ENCODE results near the gene KIAA1671.

Gene KIAA1671

DNA sequence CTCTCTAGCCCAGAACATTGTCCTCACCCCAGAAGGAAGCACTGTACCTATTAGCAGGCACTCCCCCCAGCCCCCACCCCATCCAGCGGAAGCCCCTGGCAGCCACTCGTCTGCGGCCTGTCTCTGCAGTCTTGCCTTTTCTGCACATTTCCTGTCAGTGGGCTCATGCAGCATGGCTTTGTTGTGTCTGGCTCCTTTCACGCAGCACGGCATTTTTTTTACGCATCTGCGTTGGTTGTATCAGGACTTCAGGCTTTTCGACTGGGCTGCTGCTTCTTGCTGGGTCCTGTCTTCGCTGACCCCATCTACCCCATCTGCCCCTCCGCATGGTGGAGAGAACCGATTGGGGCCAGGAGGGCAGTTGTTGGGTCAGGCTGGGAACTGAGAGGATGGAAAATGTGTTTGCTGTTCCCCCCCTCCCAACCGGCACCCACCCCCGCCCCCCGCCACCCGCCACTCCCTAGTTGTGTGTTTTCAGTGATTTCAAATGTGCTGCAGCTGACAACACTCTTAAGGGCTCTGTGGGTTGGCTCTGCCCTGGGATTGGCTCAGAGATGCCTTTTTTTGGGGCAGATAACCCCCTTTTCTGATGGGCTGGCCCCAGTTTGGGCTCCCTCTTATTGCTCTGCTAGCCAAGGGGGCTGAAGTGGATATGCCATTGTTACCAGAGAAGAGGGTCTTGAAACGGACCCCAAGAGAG, 110.0 kb downstream of the KIAA1671 start:
- DNase-seq = peak; percentile 71
- Mint-ChIP-seq H3K36me3 (ENCODE audit: low read depth) (no peaks in the 10 kb centered on the region), H3K9me3 (no peaks in the 10 kb centered on the region), H3K27ac (peak overlapping the region; percentile 96), H3K27me3 (no peaks in the 10 kb centered on the region), H3K4me3 (peak overlapping the region; percentile 63), H3K4me1 (ENCODE audit: low read depth) (peaks cover 88% of the 10 kb centered on the region)

DNA sequence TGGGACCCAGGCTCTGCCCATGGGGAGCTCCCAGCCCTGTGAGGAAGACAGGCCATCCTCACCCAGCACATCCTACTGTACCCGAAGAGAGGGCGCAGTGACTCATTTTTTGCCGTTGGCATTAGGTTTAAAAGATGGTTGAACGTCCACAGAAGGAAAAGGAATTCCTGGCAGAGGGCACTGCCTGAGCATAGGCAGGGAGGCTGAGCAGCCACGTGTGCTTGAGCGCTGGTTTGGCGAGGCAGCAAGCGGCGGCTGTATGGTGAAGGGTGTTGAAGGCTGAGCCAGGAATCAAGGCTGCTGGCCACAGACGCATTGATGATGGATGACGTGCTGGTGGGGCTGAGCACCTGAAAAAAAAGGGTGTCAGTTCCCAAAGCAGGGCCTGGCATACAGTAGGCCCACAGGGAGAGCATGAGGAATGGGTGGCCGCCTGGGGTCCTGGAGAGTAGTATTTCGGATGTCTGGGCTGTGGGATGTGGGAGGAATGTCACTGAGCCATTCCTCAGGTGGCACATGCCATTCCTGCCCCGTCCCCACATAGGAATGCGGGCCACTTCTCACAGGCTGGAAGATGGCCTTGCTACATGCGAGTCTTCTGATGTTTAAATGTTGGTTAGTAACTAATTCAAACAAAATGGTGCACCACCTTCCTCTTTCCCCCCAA, 112.5 kb downstream of the KIAA1671 start:
- Mint-ChIP-seq H3K27me3 (no peaks in the 10 kb centered on the region), H3K4me3 (no peak overlapping the region), H3K9me3 (no peaks in the 10 kb centered on the region), H3K27ac (peak overlapping the region; percentile 17), H3K36me3 (ENCODE audit: low read depth) (no peaks in the 10 kb centered on the region), H3K4me1 (ENCODE audit: low read depth) (peaks cover 92% of the 10 kb centered on the region)
- DNase-seq = no peak

DNA sequence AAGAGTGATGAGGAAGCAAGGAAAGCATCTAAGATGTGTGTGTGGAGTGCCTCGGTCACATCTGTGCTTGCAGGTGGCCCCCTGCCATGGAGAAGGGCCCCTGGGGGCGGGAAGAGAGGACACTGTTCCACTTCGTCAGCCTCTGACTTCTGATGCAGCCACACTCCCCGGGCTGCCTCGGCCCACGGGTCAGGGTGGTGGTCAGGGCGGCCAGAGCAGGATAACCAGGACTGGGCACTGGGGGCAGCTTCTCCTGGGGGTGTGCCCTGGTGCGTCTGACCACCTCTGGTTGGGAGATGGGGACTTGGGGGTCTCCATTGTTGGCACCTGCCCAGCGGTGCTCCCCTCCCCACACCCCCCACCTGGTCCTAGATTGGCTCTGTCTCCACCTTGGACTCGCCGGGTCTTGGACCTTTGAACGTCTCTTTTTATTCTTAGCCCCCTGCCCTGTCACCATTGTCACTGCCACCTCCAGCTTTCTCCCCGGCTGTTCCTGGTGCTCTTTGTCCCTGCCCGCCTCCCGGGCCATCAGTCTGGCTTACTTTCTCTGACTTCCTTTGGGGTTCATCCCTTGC, 114.4 kb downstream of the KIAA1671 start:
- H3K27me3 Mint-ChIP-seq = no peaks in the 10 kb centered on the region
- peak overlapping the region; percentile 88 for H3K27ac Mint-ChIP-seq
- no peak for DNase-seq
- H3K36me3 Mint-ChIP-seq (ENCODE audit: low read depth) = no peaks in the 10 kb centered on the region
- peaks cover 92% of the 10 kb centered on the region for H3K4me1 Mint-ChIP-seq (ENCODE audit: low read depth)
- H3K9me3 Mint-ChIP-seq = no peaks in the 10 kb centered on the region
- H3K4me3 Mint-ChIP-seq = no peak overlapping the region

DNA sequence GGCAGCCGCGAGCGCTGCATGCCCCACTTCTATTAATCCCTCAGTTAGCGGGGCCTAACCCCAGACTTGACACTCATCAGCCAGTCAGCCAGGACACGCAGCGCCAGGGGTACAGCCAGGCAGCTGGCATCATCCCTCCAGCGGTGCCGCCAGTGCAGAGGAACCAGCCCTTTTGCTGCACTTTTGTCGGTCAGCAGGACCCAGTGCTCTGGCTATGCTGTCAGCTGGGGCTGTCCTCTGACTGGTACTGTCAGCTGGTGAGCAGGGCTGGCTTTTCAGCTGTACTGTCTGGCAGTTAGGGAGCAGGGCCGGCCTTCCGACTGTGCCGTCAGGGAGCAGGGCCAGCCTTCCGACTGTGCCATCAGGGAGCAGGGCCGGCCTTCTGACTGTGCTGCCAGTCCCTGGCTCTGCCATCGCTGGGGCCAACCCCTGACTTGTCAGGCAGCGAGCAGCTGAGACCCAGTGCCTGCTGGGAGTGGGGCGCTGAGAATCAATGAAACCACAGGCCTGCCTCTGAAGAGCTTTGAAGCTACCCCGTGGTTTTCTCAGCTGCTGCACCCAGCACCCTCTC, 115.4 kb downstream of the KIAA1671 start:
- H3K27me3 Mint-ChIP-seq = no peaks in the 10 kb centered on the region
- peak overlapping the region; percentile 81 for H3K4me3 Mint-ChIP-seq
- peaks cover 92% of the 10 kb centered on the region for H3K4me1 Mint-ChIP-seq (ENCODE audit: low read depth)
- no peaks in the 10 kb centered on the region for H3K36me3 Mint-ChIP-seq (ENCODE audit: low read depth)
- DNase-seq = peak; percentile 80
- no peaks in the 10 kb centered on the region for H3K9me3 Mint-ChIP-seq
- H3K27ac Mint-ChIP-seq = peak overlapping the region; percentile 88

DNA sequence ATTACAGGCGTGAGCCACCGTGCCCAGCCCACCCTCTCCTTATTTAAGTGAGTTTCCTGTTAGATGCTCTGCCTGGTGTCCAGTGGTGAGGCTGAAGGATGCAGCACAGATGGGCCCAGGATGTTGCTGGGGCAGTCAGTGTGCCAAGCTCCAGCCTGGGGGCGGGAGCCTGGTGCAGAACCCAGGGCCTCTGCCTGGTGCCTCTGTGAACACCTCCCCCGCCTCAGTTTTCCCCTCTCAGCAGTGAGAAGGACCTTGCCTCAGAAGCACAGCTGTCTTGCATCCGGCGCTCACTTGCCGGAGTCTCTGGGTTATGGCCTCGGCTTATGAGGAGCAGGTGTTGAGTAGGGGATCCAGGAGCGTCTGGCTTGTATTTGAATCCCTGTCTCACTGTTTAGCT, 116.2 kb downstream of the KIAA1671 start:
- Mint-ChIP-seq H3K4me1 (ENCODE audit: low read depth) (peaks cover 90% of the 10 kb centered on the region), H3K9me3 (no peaks in the 10 kb centered on the region)

DNA sequence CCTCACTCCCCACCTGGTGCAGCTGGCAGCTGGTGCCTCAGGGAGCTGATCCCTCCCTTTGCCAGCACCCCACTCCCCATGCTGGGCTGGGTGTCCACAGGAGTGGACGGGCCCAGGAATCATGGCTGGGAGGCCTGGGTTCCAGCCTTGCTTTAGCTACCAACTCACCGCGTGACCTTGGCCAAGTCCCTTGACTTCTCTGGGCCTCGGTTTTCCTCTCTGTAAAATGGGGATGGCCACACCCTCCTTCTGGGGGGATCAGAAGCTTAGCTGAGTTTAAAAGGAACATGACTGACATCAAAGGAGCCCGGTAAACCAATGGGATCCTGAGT, 116.9 kb downstream of the KIAA1671 start:
- H3K27me3 Mint-ChIP-seq = no peaks in the 10 kb centered on the region
- H3K4me3 Mint-ChIP-seq = peak overlapping the region; percentile 81
- H3K9me3 Mint-ChIP-seq = no peaks in the 10 kb centered on the region
- H3K4me1 Mint-ChIP-seq (ENCODE audit: low read depth) = peaks cover 88% of the 10 kb centered on the region
- H3K27ac Mint-ChIP-seq = peak overlapping the region; percentile 88
- no peaks in the 10 kb centered on the region for H3K36me3 Mint-ChIP-seq (ENCODE audit: low read depth)
- DNase-seq = no peak

More for the DNA sequence above, 116.2 kb downstream of the KIAA1671 start:
- DNase-seq = peak; percentile 58
- Mint-ChIP-seq H3K27ac (peak overlapping the region; percentile 88), H3K4me3 (peak overlapping the region; percentile 81), H3K27me3 (no peaks in the 10 kb centered on the region), H3K36me3 (ENCODE audit: low read depth) (no peaks in the 10 kb centered on the region)

DNA sequence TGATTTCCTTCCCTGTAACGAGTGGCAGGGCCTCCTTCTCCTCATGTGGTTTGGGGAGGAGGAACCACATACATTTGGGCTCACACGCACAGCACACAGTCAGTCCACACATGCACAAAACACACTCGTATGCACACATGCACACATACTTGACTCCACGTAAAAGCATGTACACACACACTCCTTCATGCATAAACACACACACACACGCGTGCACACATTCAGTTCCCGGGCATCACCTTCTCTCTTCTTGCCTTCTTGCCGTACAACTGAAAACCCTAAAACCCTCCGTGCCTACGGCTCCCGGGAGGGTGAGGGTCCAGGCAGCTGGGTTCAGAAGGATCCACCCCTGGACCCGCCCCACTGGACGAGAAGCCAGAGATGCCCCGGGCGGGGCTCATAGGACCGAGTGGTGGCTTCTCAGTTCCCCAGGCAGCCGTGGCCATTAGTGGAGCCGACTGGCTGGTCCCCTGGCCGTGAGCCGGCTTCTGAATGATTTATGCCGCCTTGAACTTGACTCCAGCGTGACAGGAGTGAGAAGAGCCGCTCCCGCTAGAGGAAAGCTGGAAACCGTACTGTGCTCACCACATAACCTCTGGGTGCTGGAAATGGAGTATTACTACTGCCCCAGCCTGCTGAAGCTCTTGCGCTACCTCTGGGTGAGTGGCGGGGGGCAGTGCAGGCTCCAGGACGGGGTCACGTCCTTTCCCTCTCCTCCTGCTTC, 117.4 kb downstream of the KIAA1671 start:
- Mint-ChIP-seq H3K9me3 (no peaks in the 10 kb centered on the region), H3K27me3 (no peaks in the 10 kb centered on the region), H3K36me3 (ENCODE audit: low read depth) (no peaks in the 10 kb centered on the region), H3K4me1 (ENCODE audit: low read depth) (peaks cover 87% of the 10 kb centered on the region), H3K4me3 (peak overlapping the region; percentile 81), H3K27ac (peak overlapping the region; percentile 88)
- DNase-seq = peak; percentile 64

DNA sequence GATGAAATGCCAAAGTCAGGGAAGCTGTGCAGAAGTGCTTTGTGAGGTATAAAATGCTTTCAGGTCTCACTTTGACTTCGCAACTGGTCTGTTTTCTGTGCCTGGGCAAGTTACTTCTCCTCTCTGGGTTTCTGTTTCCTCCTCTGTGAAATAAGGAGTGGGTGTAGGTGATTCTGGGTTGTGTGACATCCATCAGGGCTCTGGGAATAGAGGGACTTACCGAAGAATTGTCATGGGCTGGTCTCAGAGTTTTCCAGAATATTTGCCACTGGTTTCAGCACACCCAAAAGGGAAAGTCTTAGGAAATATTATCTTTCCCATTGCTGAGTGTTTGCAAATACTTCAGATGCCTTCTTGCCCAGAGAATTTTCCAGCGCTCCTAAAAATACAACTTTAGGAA, 118.4 kb downstream of the KIAA1671 start:
- Mint-ChIP-seq H3K9me3 (no peaks in the 10 kb centered on the region), H3K27ac (peak overlapping the region; percentile 88), H3K4me1 (ENCODE audit: low read depth) (peaks cover 92% of the 10 kb centered on the region), H3K27me3 (no peaks in the 10 kb centered on the region), H3K4me3 (peak overlapping the region; percentile 81), H3K36me3 (ENCODE audit: low read depth) (no peaks in the 10 kb centered on the region)
- no peak for DNase-seq

DNA sequence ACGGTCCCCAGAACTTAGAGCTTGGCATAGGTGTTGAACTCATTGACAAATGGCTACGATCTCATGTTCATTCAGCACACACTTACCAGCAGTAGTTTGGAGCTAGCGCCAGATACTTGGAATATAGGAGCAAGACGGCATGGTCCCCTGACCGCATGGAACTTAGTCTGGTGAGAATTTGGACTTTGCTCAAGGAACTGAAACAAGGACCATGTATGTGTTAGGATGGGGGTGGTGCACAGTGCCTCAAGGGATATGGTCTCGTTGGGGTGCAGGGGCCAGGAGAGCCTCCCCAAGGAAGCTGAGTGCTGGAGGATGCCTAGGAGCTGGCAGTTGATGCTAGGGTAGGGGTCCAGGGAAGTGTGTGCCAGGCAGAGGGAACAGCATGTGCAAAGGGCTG, 119.2 kb downstream of the KIAA1671 start:
- H3K27ac Mint-ChIP-seq = peak overlapping the region; percentile 88
- peaks cover 92% of the 10 kb centered on the region for H3K4me1 Mint-ChIP-seq (ENCODE audit: low read depth)
- no peaks in the 10 kb centered on the region for H3K27me3 Mint-ChIP-seq
- DNase-seq = no peak
- no peaks in the 10 kb centered on the region for H3K9me3 Mint-ChIP-seq
- H3K36me3 Mint-ChIP-seq (ENCODE audit: low read depth) = no peaks in the 10 kb centered on the region
- peak overlapping the region; percentile 81 for H3K4me3 Mint-ChIP-seq

DNA sequence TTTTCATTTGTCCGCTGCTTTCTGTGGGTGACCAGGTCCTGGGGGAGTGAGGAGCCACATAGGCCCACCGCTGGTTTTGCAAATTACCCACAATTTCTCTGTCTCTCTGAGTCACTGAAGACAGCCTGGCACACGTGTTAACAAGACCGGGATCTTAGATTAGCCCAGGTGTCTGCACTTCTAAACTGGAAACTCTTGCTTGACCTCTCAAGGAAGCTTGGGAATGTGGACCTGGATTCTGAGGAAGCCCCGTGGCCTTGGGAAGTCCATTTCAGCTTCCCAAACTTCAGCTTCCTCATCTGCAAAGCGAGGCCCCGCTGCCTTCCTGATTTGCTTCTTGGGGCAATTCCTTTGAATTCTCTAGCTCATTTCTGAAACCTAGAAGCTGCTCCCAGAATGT, 119.9 kb downstream of the KIAA1671 start:
- no peaks in the 10 kb centered on the region for H3K36me3 Mint-ChIP-seq (ENCODE audit: low read depth)
- H3K27ac Mint-ChIP-seq = peak overlapping the region; percentile 88
- peak overlapping the region; percentile 81 for H3K4me3 Mint-ChIP-seq
- no peaks in the 10 kb centered on the region for H3K9me3 Mint-ChIP-seq
- no peak for DNase-seq
- H3K27me3 Mint-ChIP-seq = no peaks in the 10 kb centered on the region
- H3K4me1 Mint-ChIP-seq (ENCODE audit: low read depth) = peaks cover 92% of the 10 kb centered on the region

DNA sequence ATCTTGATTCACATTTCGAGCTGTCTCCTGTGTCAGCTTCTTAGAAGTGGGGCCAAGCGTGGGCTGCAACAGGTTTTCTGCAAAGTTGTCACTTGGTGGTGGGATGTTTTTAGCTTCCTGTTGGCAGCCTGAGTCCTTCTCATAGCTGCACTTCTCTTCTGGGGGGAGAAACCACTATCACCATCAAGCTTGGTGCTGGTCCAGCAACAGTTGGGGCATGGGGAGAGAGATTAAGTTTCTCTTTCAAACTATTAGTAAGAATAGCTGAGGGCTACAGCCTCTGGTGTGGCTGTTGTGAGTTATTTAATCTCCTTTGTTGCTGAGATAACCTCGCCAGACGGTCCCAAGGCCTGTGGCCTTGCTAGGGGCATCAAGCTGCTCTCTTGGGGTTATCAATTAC, 123.8 kb downstream of the KIAA1671 start:
- Mint-ChIP-seq H3K36me3 (ENCODE audit: low read depth) (no peaks in the 10 kb centered on the region), H3K9me3 (no peaks in the 10 kb centered on the region), H3K27ac (peak overlapping the region; percentile 89), H3K4me1 (ENCODE audit: low read depth) (peaks cover 86% of the 10 kb centered on the region), H3K27me3 (no peaks in the 10 kb centered on the region), H3K4me3 (peak overlapping the region; percentile 67)
- peak; percentile 76 for DNase-seq

DNA sequence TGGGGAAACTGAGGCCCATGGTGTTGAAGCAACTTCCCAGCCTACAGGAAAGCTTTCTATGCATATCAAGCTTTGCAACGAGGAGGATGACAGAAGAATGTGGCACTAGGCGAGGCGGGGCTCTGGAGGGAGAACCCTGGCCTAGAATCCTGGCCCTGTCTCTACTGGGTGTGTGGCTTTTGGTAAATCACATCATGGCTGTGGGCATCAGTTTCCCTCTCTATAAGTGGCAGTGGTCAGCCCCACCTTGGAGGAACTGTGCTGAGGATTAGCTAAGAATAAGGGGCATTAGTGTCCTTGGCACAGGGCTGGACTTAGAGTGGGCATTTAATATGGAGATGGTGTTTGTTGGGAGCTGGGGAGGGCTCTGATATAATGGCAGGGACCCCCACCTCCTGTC, 124.5 kb downstream of the KIAA1671 start:
- Mint-ChIP-seq H3K9me3 (no peaks in the 10 kb centered on the region), H3K4me1 (ENCODE audit: low read depth) (peaks cover 86% of the 10 kb centered on the region), H3K27me3 (no peaks in the 10 kb centered on the region), H3K36me3 (ENCODE audit: low read depth) (no peaks in the 10 kb centered on the region), H3K27ac (peak overlapping the region; percentile 89), H3K4me3 (peak overlapping the region; percentile 67)
- DNase-seq = no peak

DNA sequence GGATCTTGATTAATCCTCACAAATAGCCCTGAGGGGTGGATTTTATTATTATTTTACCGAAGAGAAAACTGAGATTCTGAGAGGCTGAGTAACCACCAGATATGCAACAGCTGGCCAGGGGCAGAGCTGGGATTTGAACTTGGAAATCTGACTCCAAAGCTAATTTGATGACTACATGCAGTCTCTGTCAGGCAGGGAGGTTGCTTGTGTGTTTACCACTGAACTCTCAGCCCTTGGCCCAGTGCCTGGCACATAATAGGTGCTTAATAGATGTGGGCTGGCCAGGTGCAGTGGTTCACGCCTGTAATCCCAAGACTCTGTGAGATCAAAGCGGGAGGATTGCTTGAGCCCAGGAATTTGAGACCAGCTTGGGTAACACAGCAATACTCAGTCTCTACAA, 125.4 kb downstream of the KIAA1671 start:
- H3K4me3 Mint-ChIP-seq = no peak overlapping the region
- H3K27me3 Mint-ChIP-seq = no peaks in the 10 kb centered on the region
- no peak for DNase-seq
- H3K27ac Mint-ChIP-seq = peak overlapping the region; percentile 15
- no peaks in the 10 kb centered on the region for H3K9me3 Mint-ChIP-seq
- H3K4me1 Mint-ChIP-seq (ENCODE audit: low read depth) = peaks cover 84% of the 10 kb centered on the region
- H3K36me3 Mint-ChIP-seq (ENCODE audit: low read depth) = no peaks in the 10 kb centered on the region

DNA sequence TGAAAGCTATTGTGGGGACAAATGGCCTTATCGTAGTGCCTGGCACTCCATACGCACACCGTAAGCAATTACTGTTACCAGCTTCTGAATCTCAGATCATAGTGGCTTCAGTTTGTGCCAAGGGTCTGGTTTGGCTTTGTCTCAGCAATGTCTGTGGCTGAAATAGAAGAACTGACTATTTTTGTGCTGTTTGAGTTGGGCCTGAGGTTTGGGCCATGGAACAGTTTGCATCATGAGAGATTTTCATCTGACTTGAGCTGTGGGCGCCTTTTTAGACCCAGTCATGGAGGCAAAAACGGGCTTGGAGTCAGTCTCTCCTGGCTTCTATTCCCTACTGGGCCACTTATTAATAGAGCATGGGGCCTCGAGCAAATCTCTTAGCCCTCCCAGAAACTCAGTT, 126.1 kb downstream of the KIAA1671 start:
- Mint-ChIP-seq H3K9me3 (no peaks in the 10 kb centered on the region), H3K4me3 (no peak overlapping the region), H3K36me3 (ENCODE audit: low read depth) (no peaks in the 10 kb centered on the region), H3K27me3 (no peaks in the 10 kb centered on the region), H3K27ac (peak overlapping the region; percentile 37), H3K4me1 (ENCODE audit: low read depth) (peaks cover 84% of the 10 kb centered on the region)
- DNase-seq = no peak
